Activated CD4-positive, alpha-beta T cell treated with anti-CD3 and anti-CD28 coated beads, Interleukin-10, Interleukin-2, amounts not matched to agents 100 ng/mL and 50 ng/mL, durations not matched to agents 16 hours and 8 hours (primary cell): ENCODE results near the gene C2orf42.
A peak's percentile ranks its signal among the peaks of the same experiment; 100 is the strongest.
"Not testable (repeated sequence)": the region's sequence is repeated elsewhere in the genome, so short reads cannot be mapped to it uniquely, and the experiment has no call there.

Experiments
- DNase-seq: peaks from one replicate; pipeline ENCODE4 v3.0.0-alpha.2; 2020

Gene C2orf42

GRCh38 chr2:70169654-70170245 lies 21.1 kb downstream of the C2orf42 start:
- DNase-seq = not testable (repeated sequence)

- DNase-seq = no peak
Observed at GRCh38 chr2:70161069-70161534, 29.7 kb downstream of the C2orf42 start.

GRCh38 chr2:70160545-70160944 lies 30.3 kb downstream of the C2orf42 start:
- DNase-seq = no peak

- not testable (repeated sequence) for DNase-seq
Observed at GRCh38 chr2:70149130-70149686, 41.6 kb downstream of the C2orf42 start.

- not testable (repeated sequence) for DNase-seq
Observed at GRCh38 chr2:70148211-70148760, 42.5 kb downstream of the C2orf42 start.

- peak; percentile 75 for DNase-seq
Observed at GRCh38 chr2:70145851-70146739, 44.7 kb downstream of the C2orf42 start.

- no peak for DNase-seq
Observed at GRCh38 chr2:70145144-70145490, 45.7 kb downstream of the C2orf42 start.

GRCh38 chr2:70144443-70145143 lies 46.2 kb downstream of the C2orf42 start:
- no peak for DNase-seq

- DNase-seq = peak; percentile 71
Observed at GRCh38 chr2:70143314-70144150, 47.3 kb downstream of the C2orf42 start.

GRCh38 chr2:70142590-70143313 lies 48.1 kb downstream of the C2orf42 start:
- DNase-seq = peak; percentile 100

- DNase-seq = no peak
Observed at GRCh38 chr2:70141902-70142589, 48.8 kb downstream of the C2orf42 start.

GRCh38 chr2:70141212-70141901 lies 49.5 kb downstream of the C2orf42 start:
- peak; percentile 80 for DNase-seq

GRCh38 chr2:70140791-70141211 lies 50.0 kb downstream of the C2orf42 start:
- DNase-seq = no peak

GRCh38 chr2:70134323-70134983 lies 56.4 kb downstream of the C2orf42 start:
- DNase-seq = not testable (repeated sequence)

GRCh38 chr2:70133491-70134322 lies 57.1 kb downstream of the C2orf42 start:
- peak; percentile 75 for DNase-seq

GRCh38 chr2:70133127-70133452 lies 57.7 kb downstream of the C2orf42 start:
- no peak for DNase-seq

GRCh38 chr2:70132244-70133126 lies 58.3 kb downstream of the C2orf42 start:
- DNase-seq = peak; percentile 76
